GM23338 (cell line): ENCODE measurements around the gene GHRH. TPM values are rescaled to one million over a fixed set of nuclear protein-coding genes. Genes with fewer than 3 reads are reported as not detected.

Experiments used
- ATAC-seq: fragments of 200-7000 bp; cut with Tn5 transposase; 3 replicates; pipeline ENCODE4 v1.9.1; 2020
- DNase-seq: peaks from one replicate; pipeline ENCODE4 v3.0.0-alpha.2; 2015; ENCODE audit warnings: low spot score
- H2AFZ ChIP-seq: fragments of 200-600 bp; sonication (generic); 2 replicates; pipeline ENCODE4 v1.8.0; 2016; ENCODE audit warnings: antibody characterized with exemption, mild to moderate bottlenecking, moderate library complexity
- H3F3A ChIP-seq: fragments of 200-600 bp; sonication (generic); replicated peaks from 2 replicates; pipeline ENCODE4 v1.8.0; 2017; ENCODE audit warnings: antibody characterized with exemption, mixed run types, low read depth
- H3K27ac ChIP-seq: fragments of 200-600 bp; sonication (generic); 2 replicates; pipeline ENCODE4 v1.6.1; 2016; ENCODE audit warnings: low read depth
- H3K27me3 ChIP-seq: fragments of 200-600 bp; sonication (generic); 2 replicates; pipeline ENCODE4 v1.8.0; 2016; ENCODE audit warnings: mild to moderate bottlenecking, mixed run types, moderate library complexity; ENCODE audit not compliant: insufficient read depth
- H3K36me3 ChIP-seq: fragments of 200-600 bp; sonication (generic); 2 replicates; pipeline ENCODE4 v1.8.0; 2016; ENCODE audit warnings: mild to moderate bottlenecking; ENCODE audit not compliant: insufficient read depth
- H3K4me1 ChIP-seq: fragments of 200-600 bp; sonication (generic); 2 replicates; pipeline ENCODE4 v1.8.0; 2016; ENCODE audit warnings: mild to moderate bottlenecking, moderate library complexity; ENCODE audit not compliant: insufficient read depth
- H3K4me2 ChIP-seq: fragments of 200-600 bp; sonication (generic); 2 replicates; pipeline ENCODE4 v1.7.1; 2017; ENCODE audit warnings: mixed run types
- H3K4me3 ChIP-seq: fragments of 200-600 bp; sonication (generic); 2 replicates; pipeline ENCODE4 v1.6.1; 2016; ENCODE audit warnings: mixed run types
- H3K79me2 ChIP-seq: fragments of 200-600 bp; sonication (generic); replicated peaks from 2 replicates; pipeline ENCODE4 v1.8.0; 2017; ENCODE audit warnings: mild to moderate bottlenecking; ENCODE audit not compliant: insufficient read depth
- H3K9me2 ChIP-seq: fragments of 200-600 bp; sonication (generic); 2 replicates; pipeline ENCODE4 v1.8.0; 2017; ENCODE audit not compliant: insufficient read depth
- H4K20me1 ChIP-seq: fragments of 200-600 bp; sonication (generic); replicated peaks from 2 replicates; pipeline ENCODE4 v1.8.0; 2017; ENCODE audit warnings: mild to moderate bottlenecking; ENCODE audit not compliant: insufficient read depth
- H3K27ac Mint-ChIP-seq: 2 replicates; pipeline ENCODE4 v1.8.0; 2020; ENCODE audit warnings: inconsistent platforms, mild to moderate bottlenecking, moderate library complexity, mixed read lengths
- H3K27me3 Mint-ChIP-seq: 3 replicates; pipeline ENCODE4 v1.8.0; 2022; ENCODE audit warnings: low read depth, mild to moderate bottlenecking, moderate library complexity, mixed read lengths, inconsistent platforms; ENCODE audit not compliant: insufficient read depth, poor library complexity
- H3K36me3 Mint-ChIP-seq: 3 replicates; pipeline ENCODE4 v1.8.0; 2021; ENCODE audit warnings: low read depth, mild to moderate bottlenecking, inconsistent platforms, moderate library complexity, mixed read lengths
- H3K4me1 Mint-ChIP-seq: 3 replicates; pipeline ENCODE4 v1.8.0; 2020; ENCODE audit warnings: mild to moderate bottlenecking, inconsistent platforms, mixed read lengths
- H3K4me3 Mint-ChIP-seq: 3 replicates; pipeline ENCODE4 v1.8.0; 2021; ENCODE audit warnings: moderate library complexity, mild to moderate bottlenecking, inconsistent platforms, mixed read lengths
- H3K9me3 Mint-ChIP-seq: 3 replicates; pipeline ENCODE4 v1.8.0; 2020; ENCODE audit warnings: moderate library complexity, mild to moderate bottlenecking, inconsistent platforms, mixed read lengths
- EZH2 ChIP-seq: fragments of 200-600 bp; sonication (generic); IDR thresholded peaks from one replicate; pipeline ENCODE4 v1.8.0; 2017; ENCODE audit warnings: antibody characterized with exemption, mild to moderate bottlenecking, low read depth; ENCODE audit not compliant: unreplicated experiment
- EZH2phosphoT487 ChIP-seq: fragments of 200-600 bp; sonication (generic); IDR thresholded peaks from one replicate; pipeline ENCODE4 v1.8.1; 2018; ENCODE audit warnings: antibody characterized with exemption; ENCODE audit not compliant: unreplicated experiment
- JUNB ChIP-seq: IDR thresholded peaks from one replicate; pipeline ENCODE4 v1.6.1; 2016; ENCODE audit warnings: antibody characterized with exemption; ENCODE audit not compliant: unreplicated experiment
- NANOG ChIP-seq: IDR thresholded peaks from 2 replicates; pipeline ENCODE4 v1.6.1; 2016; ENCODE audit warnings: antibody characterized with exemption, borderline replicate concordance
- STAT1 ChIP-seq: IDR thresholded peaks from one replicate; pipeline ENCODE4 v1.6.1; 2016; ENCODE audit warnings: antibody characterized with exemption; ENCODE audit not compliant: unreplicated experiment
- ZNF114 ChIP-seq: fragments of 250-450 bp; sonication (Bioruptor Pico); IDR thresholded peaks from 2 replicates; pipeline ENCODE4 v1.5.0; 2020; ENCODE audit warnings: mild to moderate bottlenecking, moderate library complexity
- ZNF331 ChIP-seq: fragments of 250-450 bp; sonication (Bioruptor Pico); IDR thresholded peaks from 2 replicates; pipeline ENCODE4 v1.5.0; 2020; ENCODE audit warnings: low read depth, mild to moderate bottlenecking, moderate library complexity
- polyA plus RNA-seq: library from polyadenylated mRNA; unstranded; fragments of >200 nt; fragmentation: Nextera tagmentation; extraction: Ambion mirVana; gene quantifications from 2 replicates; pipeline ENCODE4 v1.2.1, GENCODE V29; 2016
- total RNA-seq: library from RNA; depleted of rRNA; stranded (reverse); fragments of >200 nt; shearing (Covaris generic); gene quantifications from 2 replicates; pipeline ENCODE4 v1.2.3, GENCODE V29; 2014
- TF ChIP-seq, protein P1 (sequence below), 2 experiments: fragments of 200-600 bp in 1 of 2; sonication (generic) in 1 of 2; conservative IDR thresholded peaks; 2 replicates each; pipeline versions ENCODE4 v1.5.1 to v1.6.1; 2016 to 2017; ENCODE audit warnings: antibody characterized with exemption in 2 of 2, low read depth in 2 of 2, mild to moderate bottlenecking in 2 of 2, moderate library complexity in 1 of 2
- TF ChIP-seq, protein P2 (sequence below): IDR thresholded peaks from one replicate; pipeline ENCODE4 v1.6.1; 2018; ENCODE audit warnings: antibody characterized with exemption; ENCODE audit not compliant: unreplicated experiment
- TF ChIP-seq, protein P3 (sequence below): IDR thresholded peaks from 2 replicates; pipeline ENCODE4 v1.6.1; 2016; ENCODE audit warnings: antibody characterized with exemption

Gene GHRH
- total and polyA plus RNA-seq, 2 experiments from 2014 or later = 0.40 TPM; not detected in 1

DNA sequence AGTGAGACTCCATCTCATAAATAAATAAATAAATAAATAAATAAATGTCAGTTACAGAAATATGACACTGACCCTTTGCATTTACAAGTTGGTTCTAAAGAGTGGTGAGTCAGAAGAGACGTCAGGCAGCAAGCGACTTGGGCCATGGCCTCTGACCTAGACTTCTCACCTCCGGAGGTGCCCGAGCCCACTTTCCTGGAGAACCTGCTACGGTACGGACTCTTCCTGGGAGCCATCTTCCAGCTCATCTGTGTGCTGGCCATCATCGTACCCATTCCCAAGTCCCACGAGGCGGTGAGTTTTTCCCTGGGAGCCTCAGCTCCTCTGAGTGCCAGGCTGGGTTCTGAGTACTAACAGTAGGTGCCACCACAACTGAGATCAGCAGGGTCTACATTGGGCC is 39.5 kb upstream of the GHRH start:
- H3K4me3 ChIP-seq = no peak overlapping the region
- H3K27me3 ChIP-seq = no peaks in the 10 kb centered on the region
- Mint-ChIP-seq H3K27ac (no peak overlapping the region), H3K4me3 (no peak overlapping the region), H3K4me1 (peaks cover 8% of the 10 kb centered on the region), H3K27me3 (no peaks in the 10 kb centered on the region), H3K36me3 (peaks cover 30% of the 10 kb centered on the region), H3K9me3 (no peaks in the 10 kb centered on the region)
- H3K79me2 ChIP-seq = peaks cover 25% of the 10 kb centered on the region
- no peaks in the 10 kb centered on the region for H3F3A ChIP-seq
- H3K27ac ChIP-seq = no peak overlapping the region
- ATAC-seq (no peak), DNase-seq (no peak)
- TF ChIP-seq ZNF331 (CRISPR knock-in tag) (no peak), EZH2 (no peak), EZH2phosphoT487 (no peak), JUNB (no peak), ZNF114 (no peak), NANOG (no peak), STAT1 (no peak)
- TF ChIP-seq, protein P1, sequence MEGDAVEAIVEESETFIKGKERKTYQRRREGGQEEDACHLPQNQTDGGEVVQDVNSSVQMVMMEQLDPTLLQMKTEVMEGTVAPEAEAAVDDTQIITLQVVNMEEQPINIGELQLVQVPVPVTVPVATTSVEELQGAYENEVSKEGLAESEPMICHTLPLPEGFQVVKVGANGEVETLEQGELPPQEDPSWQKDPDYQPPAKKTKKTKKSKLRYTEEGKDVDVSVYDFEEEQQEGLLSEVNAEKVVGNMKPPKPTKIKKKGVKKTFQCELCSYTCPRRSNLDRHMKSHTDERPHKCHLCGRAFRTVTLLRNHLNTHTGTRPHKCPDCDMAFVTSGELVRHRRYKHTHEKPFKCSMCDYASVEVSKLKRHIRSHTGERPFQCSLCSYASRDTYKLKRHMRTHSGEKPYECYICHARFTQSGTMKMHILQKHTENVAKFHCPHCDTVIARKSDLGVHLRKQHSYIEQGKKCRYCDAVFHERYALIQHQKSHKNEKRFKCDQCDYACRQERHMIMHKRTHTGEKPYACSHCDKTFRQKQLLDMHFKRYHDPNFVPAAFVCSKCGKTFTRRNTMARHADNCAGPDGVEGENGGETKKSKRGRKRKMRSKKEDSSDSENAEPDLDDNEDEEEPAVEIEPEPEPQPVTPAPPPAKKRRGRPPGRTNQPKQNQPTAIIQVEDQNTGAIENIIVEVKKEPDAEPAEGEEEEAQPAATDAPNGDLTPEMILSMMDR (conservative IDR thresholded peaks at IDR 0.05; ENCODE audit: low read depth in 2 of 2) = no peak
- TF ChIP-seq, protein P2, sequence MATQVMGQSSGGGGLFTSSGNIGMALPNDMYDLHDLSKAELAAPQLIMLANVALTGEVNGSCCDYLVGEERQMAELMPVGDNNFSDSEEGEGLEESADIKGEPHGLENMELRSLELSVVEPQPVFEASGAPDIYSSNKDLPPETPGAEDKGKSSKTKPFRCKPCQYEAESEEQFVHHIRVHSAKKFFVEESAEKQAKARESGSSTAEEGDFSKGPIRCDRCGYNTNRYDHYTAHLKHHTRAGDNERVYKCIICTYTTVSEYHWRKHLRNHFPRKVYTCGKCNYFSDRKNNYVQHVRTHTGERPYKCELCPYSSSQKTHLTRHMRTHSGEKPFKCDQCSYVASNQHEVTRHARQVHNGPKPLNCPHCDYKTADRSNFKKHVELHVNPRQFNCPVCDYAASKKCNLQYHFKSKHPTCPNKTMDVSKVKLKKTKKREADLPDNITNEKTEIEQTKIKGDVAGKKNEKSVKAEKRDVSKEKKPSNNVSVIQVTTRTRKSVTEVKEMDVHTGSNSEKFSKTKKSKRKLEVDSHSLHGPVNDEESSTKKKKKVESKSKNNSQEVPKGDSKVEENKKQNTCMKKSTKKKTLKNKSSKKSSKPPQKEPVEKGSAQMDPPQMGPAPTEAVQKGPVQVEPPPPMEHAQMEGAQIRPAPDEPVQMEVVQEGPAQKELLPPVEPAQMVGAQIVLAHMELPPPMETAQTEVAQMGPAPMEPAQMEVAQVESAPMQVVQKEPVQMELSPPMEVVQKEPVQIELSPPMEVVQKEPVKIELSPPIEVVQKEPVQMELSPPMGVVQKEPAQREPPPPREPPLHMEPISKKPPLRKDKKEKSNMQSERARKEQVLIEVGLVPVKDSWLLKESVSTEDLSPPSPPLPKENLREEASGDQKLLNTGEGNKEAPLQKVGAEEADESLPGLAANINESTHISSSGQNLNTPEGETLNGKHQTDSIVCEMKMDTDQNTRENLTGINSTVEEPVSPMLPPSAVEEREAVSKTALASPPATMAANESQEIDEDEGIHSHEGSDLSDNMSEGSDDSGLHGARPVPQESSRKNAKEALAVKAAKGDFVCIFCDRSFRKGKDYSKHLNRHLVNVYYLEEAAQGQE = no peak
- TF ChIP-seq, protein P3, sequence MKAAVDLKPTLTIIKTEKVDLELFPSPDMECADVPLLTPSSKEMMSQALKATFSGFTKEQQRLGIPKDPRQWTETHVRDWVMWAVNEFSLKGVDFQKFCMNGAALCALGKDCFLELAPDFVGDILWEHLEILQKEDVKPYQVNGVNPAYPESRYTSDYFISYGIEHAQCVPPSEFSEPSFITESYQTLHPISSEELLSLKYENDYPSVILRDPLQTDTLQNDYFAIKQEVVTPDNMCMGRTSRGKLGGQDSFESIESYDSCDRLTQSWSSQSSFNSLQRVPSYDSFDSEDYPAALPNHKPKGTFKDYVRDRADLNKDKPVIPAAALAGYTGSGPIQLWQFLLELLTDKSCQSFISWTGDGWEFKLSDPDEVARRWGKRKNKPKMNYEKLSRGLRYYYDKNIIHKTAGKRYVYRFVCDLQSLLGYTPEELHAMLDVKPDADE = no peak
- no peaks in the 10 kb centered on the region for H3K36me3 ChIP-seq
- no peak overlapping the region for H3K4me2 ChIP-seq
- H2AFZ ChIP-seq = no peak overlapping the region
- peaks cover 9% of the 10 kb centered on the region; the same call in 1 of the 2 replicates for H4K20me1 ChIP-seq
- H3K9me2 ChIP-seq = no peaks in the 10 kb centered on the region
- peaks cover 5% of the 10 kb centered on the region; the same call in 1 of the 2 replicates for H3K4me1 ChIP-seq
